PC-9 (cell line): ENCODE measurements around the gene STXBP2. TPM values are rescaled to one million over a fixed set of nuclear protein-coding genes. Genes with fewer than 3 reads are reported as not detected.

Source experiments
- BruUV-seq: library from RNA; stranded (reverse); fragments of 400-500 nt; replicated peaks from 2 replicates; lab custom pipeline; 2021; lab: Mats Ljungman, UMichigan
- CTCF ChIA-PET: fragments of 300-600 bp; sonication (Branson Sonifier 250); formaldehyde crosslinking; loops from one replicate; lab custom pipeline; 2022; ENCODE audit warnings: antibody characterized with exemption; lab: Charles Lee
- POLR2A ChIA-PET: fragments of 300-600 bp; sonication (Branson Sonifier 250); formaldehyde crosslinking; loops from one replicate; lab custom pipeline; 2022; ENCODE audit warnings: antibody characterized with exemption; ENCODE audit not compliant: unreplicated experiment; lab: Charles Lee
- DNase-seq, 2 experiments: peaks; one replicate each; pipeline versions ENCODE4 v3.0.0 to v3.0.0-alpha.2; 2015 to 2022; ENCODE audit warnings: mixed read lengths in 1 of 2
- H2AFZ ChIP-seq: fragments of 200-600 bp; sonication (generic); 2 replicates; pipeline ENCODE4 v1.8.1; 2017; ENCODE audit warnings: antibody characterized with exemption
- H3F3A ChIP-seq: fragments of 200-600 bp; sonication (generic); 2 replicates; pipeline ENCODE4 v1.8.1; 2017; ENCODE audit warnings: antibody characterized with exemption, mild to moderate bottlenecking, low read depth; ENCODE audit not compliant: insufficient read depth
- H3K27ac ChIP-seq: fragments of 200-600 bp; sonication (generic); 2 replicates; pipeline ENCODE4 v1.6.1; 2016; ENCODE audit warnings: mixed run types
- H3K27me3 ChIP-seq: fragments of 200-600 bp; sonication (generic); 2 replicates; pipeline ENCODE4 v1.6.1; 2016; ENCODE audit warnings: low read depth, mixed run types; ENCODE audit not compliant: insufficient read depth
- H3K36me3 ChIP-seq: fragments of 200-600 bp; sonication (generic); 2 replicates; pipeline ENCODE4 v1.6.1; 2016; ENCODE audit warnings: low read depth, mixed run types
- H3K4me1 ChIP-seq: fragments of 200-600 bp; sonication (generic); replicated peaks from 2 replicates; pipeline ENCODE4 v1.6.1; 2016; ENCODE audit warnings: mixed run types; ENCODE audit not compliant: insufficient read depth
- H3K4me2 ChIP-seq: fragments of 200-600 bp; sonication (generic); 2 replicates; pipeline ENCODE4 v1.6.1; 2017; ENCODE audit warnings: mixed run types
- H3K4me3 ChIP-seq: fragments of 200-600 bp; sonication (generic); 2 replicates; pipeline ENCODE4 v1.6.1; 2016; ENCODE audit warnings: mixed run types
- H3K79me2 ChIP-seq: fragments of 200-600 bp; sonication (generic); 2 replicates; pipeline ENCODE4 v1.6.1; 2017; ENCODE audit warnings: low read depth, mixed run types
- H3K9me2 ChIP-seq: fragments of 200-600 bp; sonication (generic); 2 replicates; pipeline ENCODE4 v1.8.1; 2017; ENCODE audit warnings: mild to moderate bottlenecking; ENCODE audit not compliant: insufficient read depth
- H3K9me3 ChIP-seq: fragments of 200-600 bp; sonication (generic); 2 replicates; pipeline ENCODE4 v1.8.1; 2016; ENCODE audit warnings: low read depth; ENCODE audit not compliant: insufficient read depth
- H4K20me1 ChIP-seq: fragments of 200-600 bp; sonication (generic); 2 replicates; pipeline ENCODE4 v1.8.1; 2017; ENCODE audit not compliant: insufficient read depth
- CTCF ChIP-seq: fragments of 200-600 bp; sonication (generic); conservative IDR thresholded peaks from 2 replicates; pipeline ENCODE4 v1.6.1; 2017; ENCODE audit warnings: mixed run types, antibody characterized with exemption, mild to moderate bottlenecking, moderate library complexity
- EZH2 ChIP-seq: fragments of 200-600 bp; sonication (generic); IDR thresholded peaks from 2 replicates; pipeline ENCODE4 v1.8.0; 2017; ENCODE audit warnings: antibody characterized with exemption, low read depth
- intact Hi-C: fragments of 100-400 bp; cut with micrococcal nuclease; formaldehyde crosslinking; loops from one replicate; pipeline ENCODE4 v1.10.0; 2022; ENCODE audit not compliant: unreplicated experiment
- total RNA-seq: library from RNA; stranded (reverse); gene quantifications from 2 replicates; pipeline ENCODE4 v1.2.3, GENCODE V29; 2021

The STXBP2 gene
- total RNA-seq, 1 experiment from 2014 or later, result 148 TPM

- Histone ChIP-seq H3K79me2 (peaks cover 2% of the 10 kb centered on the region), H3K4me2 (no peak overlapping the region), H3K9me2 (no peaks in the 10 kb centered on the region), H3K9me3 (no peaks in the 10 kb centered on the region), H3K27me3 (no peaks in the 10 kb centered on the region), H3K4me1 (peaks cover 30% of the 10 kb centered on the region), H3F3A (peaks cover 31% of the 10 kb centered on the region), H3K36me3 (peaks cover 15% of the 10 kb centered on the region; the same call in 1 of the 2 replicates), H4K20me1 (no peaks in the 10 kb centered on the region), H2AFZ (no peak overlapping the region), H3K27ac (no peak overlapping the region), H3K4me3 (no peak overlapping the region)
- DNase-seq, result no peak
- no TSS peak for BruUV-seq
- ChIA-PET POLR2A (no interaction called here), CTCF (no interaction called here)
- no peak for TF ChIP-seq CTCF
- TF ChIP-seq EZH2, result no peak
- intact Hi-C loops, result no loop called here
Measured at GRCh38 chr19:7620442-7621412, 16.2 kb upstream of the STXBP2 start.

GRCh38 chr19:7622933-7623685 lies 13.8 kb upstream of the STXBP2 start:
- Histone ChIP-seq H3K4me1 (peaks cover 23% of the 10 kb centered on the region), H3K27ac (no peak overlapping the region), H3K4me3 (no peak overlapping the region), H3K9me3 (no peaks in the 10 kb centered on the region), H3K4me2 (no peak overlapping the region), H2AFZ (no peak overlapping the region), H3K27me3 (no peaks in the 10 kb centered on the region), H4K20me1 (0 out of 2 replicates have a peak, but pooled peaks cover 8% of the 10 kb centered on the region), H3K9me2 (no peaks in the 10 kb centered on the region), H3F3A (peaks cover 20% of the 10 kb centered on the region), H3K36me3 (peaks cover 10% of the 10 kb centered on the region; the same call in 1 of the 2 replicates), H3K79me2 (peaks cover 25% of the 10 kb centered on the region)
- no TSS peak for BruUV-seq
- POLR2A ChIA-PET, result no interaction called here
- TF ChIP-seq CTCF (no peak), EZH2 (no peak)
- CTCF ChIA-PET, result no interaction called here
- DNase-seq, result no peak
- intact Hi-C loops, result no loop called here

GRCh38 chr19:7623725-7624603 lies 12.9 kb upstream of the STXBP2 start:
- intact Hi-C loops, result no loop called here
- ChIA-PET POLR2A (no interaction called here), CTCF (no interaction called here)
- DNase-seq, result no peak
- peaks cover 34% of the 10 kb centered on the region for H3K79me2 ChIP-seq
- H3K4me2 ChIP-seq, result no peak overlapping the region
- TF ChIP-seq CTCF, result no peak
- TF ChIP-seq EZH2, result no peak
- peaks cover 10% of the 10 kb centered on the region; the same call in 1 of the 2 replicates for H3K36me3 ChIP-seq
- H3K27ac ChIP-seq, result no peak overlapping the region
- H3F3A ChIP-seq, result peaks cover 11% of the 10 kb centered on the region
- no peak overlapping the region for H2AFZ ChIP-seq
- no TSS peak for BruUV-seq
- H3K4me3 ChIP-seq, result no peak overlapping the region
- H3K4me1 ChIP-seq, result peaks cover 21% of the 10 kb centered on the region
- H3K27me3 ChIP-seq, result no peaks in the 10 kb centered on the region
- no peaks in the 10 kb centered on the region for H3K9me3 ChIP-seq
- H3K9me2 ChIP-seq, result no peaks in the 10 kb centered on the region
- H4K20me1 ChIP-seq, result 0 out of 2 replicates have a peak, but pooled peaks cover 10% of the 10 kb centered on the region
